ENCODE data around the gene AGPS.

DNA sequence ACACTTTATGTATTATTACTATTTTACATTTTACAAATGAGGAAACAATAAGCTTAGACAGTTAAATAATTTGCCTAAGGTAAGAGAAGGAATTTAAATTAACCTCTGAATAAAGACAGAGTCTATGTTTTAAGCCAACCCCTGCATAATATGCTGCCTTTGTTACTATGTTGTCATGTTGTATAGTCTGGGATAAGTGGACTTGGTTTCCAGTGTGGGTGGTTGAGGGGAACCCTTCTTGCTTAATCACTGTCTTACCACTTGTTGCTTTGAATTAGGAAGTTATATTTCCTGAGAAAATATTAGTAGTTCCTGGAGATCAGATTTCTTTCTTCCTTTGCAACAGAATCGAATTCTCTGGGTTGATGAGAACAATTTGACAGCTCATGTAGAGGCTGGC lies 52.6 kb downstream of the AGPS start:
- TF ChIP-seq FOXP2 (optimal IDR thresholded peaks at IDR 0.05; ENCODE audit: borderline replicate concordance, extremely low read depth, extremely low read length, insufficient read depth) (no peak), REST (IDR thresholded peaks at IDR 0.05; ENCODE audit: insufficient read depth in 1 of 2, low read depth in 2 of 2, low read length in 2 of 2) (no peak), SIN3A (IDR thresholded peaks at IDR 0.05; ENCODE audit: borderline replicate concordance, insufficient read depth, low read length) (no peak), TAF1 (IDR thresholded peaks at IDR 0.05; ENCODE audit: borderline replicate concordance, insufficient read depth, low read length) (no peak)
